Natural killer cell (primary cell): ENCODE results near the gene GNAZ. TPM values are rescaled to one million over a fixed set of nuclear protein-coding genes. Genes with fewer than 3 reads are reported as not detected.

ENCODE experiments used
- ATAC-seq, 3 donors: fragments of 150-1000 bp in 2 of 3; fragments of 200-7000 bp in 1 of 3; cut with Tn5 transposase; 1 replicate in 1 of 3; 2 replicates in 2 of 3; pipeline ENCODE4 v1.10.0; 2021; ENCODE audit warnings: mild to moderate bottlenecking in 2 of 3, moderate library complexity in 2 of 3
- DNase-seq, 2 donors: peaks; one replicate each; pipeline versions ENCODE4 v3.0.0 to v3.0.0-alpha.2; 2013 to 2021; ENCODE audit warnings: mixed read lengths in 1 of 2
- H3K27ac ChIP-seq: one replicate; pipeline ENCODE4 v1.5.1; 2013; ENCODE audit warnings: mild to moderate bottlenecking, low read length
- H3K27me3 ChIP-seq: one replicate; pipeline ENCODE4 v1.6.1; 2013; ENCODE audit warnings: low read length; ENCODE audit not compliant: control insufficient read depth, insufficient read depth
- H3K36me3 ChIP-seq: one replicate; pipeline ENCODE4 v1.6.1; 2013; ENCODE audit warnings: low read length; ENCODE audit not compliant: control insufficient read depth, insufficient read depth
- H3K4me1 ChIP-seq: one replicate; pipeline ENCODE4 v1.6.1; 2013; ENCODE audit warnings: low read length; ENCODE audit not compliant: control insufficient read depth, insufficient read depth
- H3K4me3 ChIP-seq: one replicate; pipeline ENCODE4 v1.5.1; 2013; ENCODE audit warnings: low read length
- H3K9me3 ChIP-seq: one replicate; pipeline ENCODE4 v1.6.1; 2013; ENCODE audit warnings: low read length; ENCODE audit not compliant: control insufficient read depth, insufficient read depth
- H3K27ac Mint-ChIP-seq, 2 donors: one replicate each; pipeline ENCODE4 v1.8.0; 2022; ENCODE audit warnings: mild to moderate bottlenecking in 2 of 2, mixed read lengths in 2 of 2, moderate library complexity in 1 of 2
- H3K27me3 Mint-ChIP-seq, 2 donors: one replicate each; pipeline ENCODE4 v1.8.0; 2022; ENCODE audit warnings: low read depth in 2 of 2, mixed read lengths in 2 of 2
- H3K36me3 Mint-ChIP-seq: one replicate; pipeline ENCODE4 v1.8.0; 2022; ENCODE audit warnings: mixed read lengths
- H3K4me1 Mint-ChIP-seq, 2 donors: one replicate each; pipeline ENCODE4 v1.8.0; 2022; ENCODE audit warnings: mixed read lengths in 2 of 2
- H3K4me3 Mint-ChIP-seq: one replicate; pipeline ENCODE4 v1.8.0; 2022; ENCODE audit warnings: mild to moderate bottlenecking, moderate library complexity, mixed read lengths
- H3K9me3 Mint-ChIP-seq, 2 donors: one replicate each; pipeline ENCODE4 v1.8.0; 2022; ENCODE audit warnings: mixed read lengths in 2 of 2
- CTCF ChIP-seq: fragments of 200-600 bp; IDR thresholded peaks from one replicate; pipeline ENCODE4 v1.8.0; 2022; ENCODE audit warnings: antibody characterized with exemption
- WGBS: methylation state at CpG from one replicate; pipeline ENCODE4 v1.1.7; 2013; ENCODE audit warnings: missing lambda C conversion rate; ENCODE audit not compliant: insufficient coverage; 5-methylcytosine and 5-hydroxymethylcytosine counted together
- intact Hi-C: fragments of 100-400 bp; cut with micrococcal nuclease; formaldehyde crosslinking; loops from one replicate; pipeline ENCODE4 v1.14.2; 2022
- total RNA-seq, 4 donors: library from RNA; stranded (reverse); fragments of 120-200 nt in 1 of 4; gene quantifications; one replicate each; pipeline versions ENCODE4 v1.2.3 to v1.2.4, GENCODE V29; 2013 to 2022

The GNAZ gene
- total RNA-seq, 3 donors from 2014 or later (not counting 1 experiment from before 2014, with no cell fraction given): 4.5 to 7.5 (median 5.6) TPM

- no peaks in the 10 kb centered on the region for H3K36me3 Mint-ChIP-seq
- no peaks in the 10 kb centered on the region for H3K27me3 Mint-ChIP-seq
- intact Hi-C loops: loop anchor here (2.0 kb wide), 1 partner anchor 72 kb away; no protein-coding TSS in a partner anchor
- TF ChIP-seq CTCF: no peak
- H3K4me3 Mint-ChIP-seq: peak within 1 kb of the TSS; percentile 87
- H3K4me3 ChIP-seq: peak within 1 kb of the TSS; percentile 33
- no peaks in the 10 kb centered on the region for H3K9me3 ChIP-seq
- 15% methylated on average over 62 of the region's 62 CpGs for WGBS
- H3K4me1 Mint-ChIP-seq: peaks cover 37 to 57% of the 10 kb centered on the region in 2 donors
- H3K4me1 ChIP-seq: peaks cover 57% of the 10 kb centered on the region
- H3K27me3 ChIP-seq: no peaks in the 10 kb centered on the region
- peak within 1 kb of the TSS; percentile 94 to 96 for H3K27ac Mint-ChIP-seq
- peak within 1 kb of the TSS; percentile 76 for H3K27ac ChIP-seq
- ATAC-seq (peak; percentile 67 to 74 (median 71)), DNase-seq (peak; percentile 93 to 97)
- no peaks in the 10 kb centered on the region for H3K9me3 Mint-ChIP-seq
- H3K36me3 ChIP-seq: no peaks in the 10 kb centered on the region
Measured at GRCh38 chr22:23144932-23145877, 74.9 kb downstream of the GNAZ start, which contains the start of gene RAB36. RAB36 (plus strand) TSS chr22:23145477; CDS start chr22:23146617, 1,140 bp downstream.

GRCh38 chr22:23145878-23146470 is 75.7 kb downstream of the GNAZ start:
- H3K4me3 Mint-ChIP-seq: peak overlapping the region; percentile 87
- no peak for TF ChIP-seq CTCF
- peak overlapping the region; percentile 94 to 96 for H3K27ac Mint-ChIP-seq
- H3K36me3 Mint-ChIP-seq: no peaks in the 10 kb centered on the region
- no peaks in the 10 kb centered on the region for H3K36me3 ChIP-seq
- no peaks in the 10 kb centered on the region for H3K27me3 ChIP-seq
- peaks cover 50% of the 10 kb centered on the region for H3K4me1 ChIP-seq
- peaks cover 37 to 51% of the 10 kb centered on the region in 2 donors for H3K4me1 Mint-ChIP-seq
- no peaks in the 10 kb centered on the region for H3K9me3 Mint-ChIP-seq
- no peaks in the 10 kb centered on the region for H3K27me3 Mint-ChIP-seq
- DNase-seq (no peak), ATAC-seq (no peak)
- intact Hi-C loops: loop anchor here (2.0 kb wide), 1 partner anchor 71 kb away; no protein-coding TSS in a partner anchor
- peak overlapping the region; percentile 76 for H3K27ac ChIP-seq
- no peaks in the 10 kb centered on the region for H3K9me3 ChIP-seq
- 90% methylated on average over 2 of the region's 2 CpGs for WGBS
- H3K4me3 ChIP-seq: peak overlapping the region; percentile 33

GRCh38 chr22:23146478-23147205 is 76.3 kb downstream of the GNAZ start:
- H3K9me3 Mint-ChIP-seq: no peaks in the 10 kb centered on the region
- intact Hi-C loops: no loop called here

More at GRCh38 chr22:23146478-23147205, 76.3 kb downstream of the GNAZ start:
- ATAC-seq (no peak), DNase-seq (no peak)
- peak overlapping the region; percentile 94 to 96 for H3K27ac Mint-ChIP-seq
- H3K4me1 ChIP-seq: peaks cover 43% of the 10 kb centered on the region
- peak overlapping the region; percentile 60 for H3K4me3 Mint-ChIP-seq
- no peaks in the 10 kb centered on the region for H3K36me3 ChIP-seq
- no peak overlapping the region for H3K4me3 ChIP-seq
- H3K4me1 Mint-ChIP-seq: peaks cover 33 to 47% of the 10 kb centered on the region in 2 donors
- no peaks in the 10 kb centered on the region for H3K27me3 Mint-ChIP-seq
- no peaks in the 10 kb centered on the region for H3K9me3 ChIP-seq
- H3K27me3 ChIP-seq: no peaks in the 10 kb centered on the region
- 86% methylated on average over 8 of the region's 8 CpGs for WGBS
- H3K27ac ChIP-seq: no peak overlapping the region
- no peaks in the 10 kb centered on the region for H3K36me3 Mint-ChIP-seq
- no peak for TF ChIP-seq CTCF
